Coronary artery (tissue), 2 donors: Measurements from ENCODE around the gene PPP1R13L.
"Not testable (repeated sequence)": the region's sequence is repeated elsewhere in the genome, so short reads cannot be mapped to it uniquely, and the experiment has no call there.

Source experiments
- DNase-seq: peaks from one replicate; pipeline ENCODE4 v3.0.0-alpha.2; 2017; ENCODE audit warnings: low spot score
- H3K27ac ChIP-seq, 2 donors: fragments of 200-600 bp; sonication (generic); one replicate each; pipeline ENCODE4 v1.5.1; 2016 to 2019
- H3K4me3 ChIP-seq: fragments of 200-600 bp; sonication (generic); 2 replicates; pipeline ENCODE4 v1.5.1; 2016; ENCODE audit warnings: mild to moderate bottlenecking, moderate library complexity
- TF ChIP-seq, protein P1 (sequence below): fragments of 200-600 bp; sonication (generic); IDR thresholded peaks from one replicate; pipeline ENCODE4 v1.5.1; 2019; ENCODE audit warnings: antibody characterized with exemption

Gene PPP1R13L

DNA sequence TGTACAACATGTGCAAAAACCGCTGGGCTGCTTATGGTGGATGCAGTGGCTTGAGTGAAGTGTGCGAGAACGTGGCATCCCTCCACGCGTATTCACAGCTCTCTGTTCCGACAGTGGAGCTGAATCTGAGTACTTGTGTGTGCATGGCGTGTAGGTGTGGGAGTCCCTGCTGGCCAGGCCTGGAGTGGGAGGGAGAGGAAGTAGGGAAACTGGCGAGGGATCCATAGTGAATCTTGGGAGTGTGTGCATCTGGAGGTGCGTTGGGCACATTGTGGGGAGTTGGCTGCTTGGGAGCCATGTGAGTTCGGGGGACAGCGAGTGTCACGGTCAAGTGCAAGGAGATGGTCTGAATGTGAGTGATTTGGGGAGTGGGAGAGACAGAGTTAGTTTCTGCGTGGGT lies 62.0 kb downstream of the PPP1R13L start:
- TF ChIP-seq, protein P1, sequence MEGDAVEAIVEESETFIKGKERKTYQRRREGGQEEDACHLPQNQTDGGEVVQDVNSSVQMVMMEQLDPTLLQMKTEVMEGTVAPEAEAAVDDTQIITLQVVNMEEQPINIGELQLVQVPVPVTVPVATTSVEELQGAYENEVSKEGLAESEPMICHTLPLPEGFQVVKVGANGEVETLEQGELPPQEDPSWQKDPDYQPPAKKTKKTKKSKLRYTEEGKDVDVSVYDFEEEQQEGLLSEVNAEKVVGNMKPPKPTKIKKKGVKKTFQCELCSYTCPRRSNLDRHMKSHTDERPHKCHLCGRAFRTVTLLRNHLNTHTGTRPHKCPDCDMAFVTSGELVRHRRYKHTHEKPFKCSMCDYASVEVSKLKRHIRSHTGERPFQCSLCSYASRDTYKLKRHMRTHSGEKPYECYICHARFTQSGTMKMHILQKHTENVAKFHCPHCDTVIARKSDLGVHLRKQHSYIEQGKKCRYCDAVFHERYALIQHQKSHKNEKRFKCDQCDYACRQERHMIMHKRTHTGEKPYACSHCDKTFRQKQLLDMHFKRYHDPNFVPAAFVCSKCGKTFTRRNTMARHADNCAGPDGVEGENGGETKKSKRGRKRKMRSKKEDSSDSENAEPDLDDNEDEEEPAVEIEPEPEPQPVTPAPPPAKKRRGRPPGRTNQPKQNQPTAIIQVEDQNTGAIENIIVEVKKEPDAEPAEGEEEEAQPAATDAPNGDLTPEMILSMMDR = no peak
- Histone ChIP-seq H3K27ac (no peak overlapping the region), H3K4me3 (no peak overlapping the region)
- no peak for DNase-seq

DNA sequence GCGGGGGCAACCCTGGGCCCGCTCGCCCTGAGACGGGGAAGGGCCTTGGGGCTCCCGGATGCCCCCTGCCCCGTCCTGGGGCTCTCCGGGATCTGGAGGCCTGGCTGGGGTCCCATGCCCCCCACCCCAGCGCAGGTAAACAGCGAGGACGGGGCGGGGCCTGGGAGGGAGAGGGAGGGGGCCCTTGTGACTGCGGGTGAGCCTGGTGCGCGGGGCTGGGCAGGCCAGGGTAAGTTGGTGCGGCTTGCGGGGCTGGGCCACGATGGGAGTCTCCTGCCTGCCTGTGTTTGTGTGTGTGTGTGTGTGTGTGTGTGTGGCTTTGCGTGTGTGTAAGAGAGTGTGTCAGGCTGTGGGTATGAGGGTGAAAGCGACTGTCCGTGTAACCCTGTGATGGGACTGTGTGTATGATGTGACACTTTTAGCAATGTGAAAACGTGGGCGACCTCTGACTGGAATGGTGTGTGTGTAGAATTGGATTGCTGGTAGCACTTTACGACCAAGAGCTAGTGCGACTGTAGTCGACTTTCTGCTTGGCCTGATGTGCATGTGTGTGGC lies 63.9 kb downstream of the PPP1R13L start:
- TF ChIP-seq, protein P1 = no peak
- H3K27ac ChIP-seq = no peak overlapping the region
- peak overlapping the region; percentile 53 for H3K4me3 ChIP-seq
- DNase-seq = no peak

DNA sequence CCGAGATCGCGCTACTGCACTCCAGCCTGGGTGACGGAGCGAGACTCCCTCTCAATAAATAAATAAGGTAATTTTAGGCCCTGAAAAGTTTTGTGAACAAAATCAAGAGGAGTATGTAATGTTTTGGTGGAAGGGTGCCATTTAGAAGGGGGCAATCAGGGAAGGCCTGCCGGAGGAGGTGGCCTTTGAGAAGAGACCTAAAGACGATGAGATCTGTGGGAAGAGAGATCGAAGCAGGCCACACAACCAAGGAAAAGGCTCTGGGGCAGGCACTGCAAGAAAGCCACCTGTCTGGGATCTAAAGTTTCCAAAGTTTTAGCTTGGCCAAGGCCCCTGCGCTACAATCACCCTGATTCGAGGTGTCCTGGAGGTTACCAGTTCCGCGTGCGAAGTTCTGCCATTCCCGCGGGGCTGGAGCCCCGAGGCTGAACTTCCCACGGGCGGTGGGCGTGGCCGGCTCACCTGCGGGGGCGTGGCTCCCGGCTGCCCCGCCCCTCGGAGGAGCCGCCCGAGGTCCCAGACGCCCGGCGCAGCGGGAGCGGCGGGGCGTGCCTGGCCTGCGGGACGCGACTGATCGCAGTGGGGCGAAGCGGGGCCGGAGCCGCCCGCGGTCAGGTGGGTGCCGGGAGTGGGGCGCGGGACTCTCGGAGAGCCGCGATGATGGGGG lies 64.5 kb downstream of the PPP1R13L start, which contains the start of gene KLC3:
KLC3 (plus strand) TSS at position 519 of the 667 bp plus-strand sequence. CDS start 4,792 bp downstream, outside the sequence.
- Histone ChIP-seq H3K27ac (no peak within 1 kb of the TSS), H3K4me3 (peak within 1 kb of the TSS; percentile 53)
- DNase-seq = no peak
- TF ChIP-seq, protein P1 = no peak

DNA sequence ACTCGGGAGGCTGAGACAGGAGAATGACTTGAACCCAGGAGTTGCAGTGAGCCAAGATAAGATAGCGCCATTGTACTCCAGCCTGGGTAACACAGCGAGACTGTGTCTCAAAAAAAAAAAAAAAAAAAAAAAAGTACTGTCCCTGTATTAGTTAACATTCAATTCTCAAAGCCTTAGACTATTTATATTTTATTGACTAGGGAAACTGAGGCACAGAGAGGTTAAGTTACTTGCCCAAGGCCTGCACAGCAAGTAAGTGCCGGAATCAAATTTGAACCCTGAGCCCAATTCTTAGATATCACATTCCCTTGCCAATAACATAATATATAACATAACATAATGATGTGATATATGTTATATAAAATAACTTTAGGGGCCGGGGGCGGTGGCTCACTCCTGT lies 65.2 kb downstream of the PPP1R13L start:
- TF ChIP-seq, protein P1 = no peak

DNA sequence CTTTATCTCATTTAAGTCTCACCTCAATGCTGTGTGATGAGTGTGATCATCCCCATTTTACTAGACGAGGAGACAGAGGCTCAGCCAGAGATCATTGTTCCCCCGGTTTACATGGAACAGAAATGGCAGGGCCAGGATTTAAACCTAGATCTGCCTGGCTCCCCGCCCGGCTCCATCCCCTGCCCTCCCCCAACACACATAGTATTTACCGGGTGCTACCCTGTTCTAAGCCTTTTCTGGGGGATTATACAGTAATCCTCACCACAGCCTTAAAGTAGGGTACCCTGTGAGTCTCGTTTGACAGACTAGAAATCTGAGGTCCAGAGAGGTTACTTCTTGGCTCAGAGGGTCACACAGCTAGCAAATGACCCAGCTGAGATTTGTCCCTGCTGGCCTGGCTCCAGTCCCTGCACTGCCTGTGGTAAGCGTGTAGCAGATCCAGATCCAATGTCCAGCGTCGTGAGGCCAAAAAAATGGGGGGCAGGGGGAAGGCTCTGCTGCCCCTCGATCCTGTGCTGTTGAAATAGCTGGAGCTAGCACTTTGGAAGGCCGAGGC lies 68.1 kb downstream of the PPP1R13L start:
- TF ChIP-seq, protein P1 = no peak
- H3K27ac ChIP-seq = no peak overlapping the region
- H3K4me3 ChIP-seq = no peak overlapping the region
- no peak for DNase-seq

More for the DNA sequence above, 65.2 kb downstream of the PPP1R13L start:
- no peak for DNase-seq
- H3K27ac ChIP-seq = no peak overlapping the region
- H3K4me3 ChIP-seq = no peak overlapping the region

DNA sequence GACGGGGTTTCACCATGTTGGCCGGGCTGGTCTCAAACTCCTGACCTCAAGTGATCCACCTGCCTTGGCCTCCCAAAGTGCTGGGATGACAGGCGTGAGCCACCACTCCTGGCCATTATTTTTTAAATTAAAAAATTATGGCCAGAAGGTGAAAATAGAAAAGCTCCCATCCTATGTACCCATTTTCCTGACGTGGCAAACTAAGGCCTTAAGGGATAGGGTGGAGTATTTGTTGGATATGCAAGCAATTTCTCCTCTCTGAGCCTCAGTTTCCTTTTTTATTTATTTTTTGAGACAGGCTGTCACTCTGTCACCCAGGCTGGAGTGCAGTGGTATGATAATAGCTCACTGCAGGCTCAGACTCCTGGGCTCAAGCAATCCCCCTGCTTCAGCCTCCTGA lies 70.0 kb downstream of the PPP1R13L start:
- H3K27ac ChIP-seq, DNase-seq, H3K4me3 ChIP-seq: not testable (repeated sequence)

DNA sequence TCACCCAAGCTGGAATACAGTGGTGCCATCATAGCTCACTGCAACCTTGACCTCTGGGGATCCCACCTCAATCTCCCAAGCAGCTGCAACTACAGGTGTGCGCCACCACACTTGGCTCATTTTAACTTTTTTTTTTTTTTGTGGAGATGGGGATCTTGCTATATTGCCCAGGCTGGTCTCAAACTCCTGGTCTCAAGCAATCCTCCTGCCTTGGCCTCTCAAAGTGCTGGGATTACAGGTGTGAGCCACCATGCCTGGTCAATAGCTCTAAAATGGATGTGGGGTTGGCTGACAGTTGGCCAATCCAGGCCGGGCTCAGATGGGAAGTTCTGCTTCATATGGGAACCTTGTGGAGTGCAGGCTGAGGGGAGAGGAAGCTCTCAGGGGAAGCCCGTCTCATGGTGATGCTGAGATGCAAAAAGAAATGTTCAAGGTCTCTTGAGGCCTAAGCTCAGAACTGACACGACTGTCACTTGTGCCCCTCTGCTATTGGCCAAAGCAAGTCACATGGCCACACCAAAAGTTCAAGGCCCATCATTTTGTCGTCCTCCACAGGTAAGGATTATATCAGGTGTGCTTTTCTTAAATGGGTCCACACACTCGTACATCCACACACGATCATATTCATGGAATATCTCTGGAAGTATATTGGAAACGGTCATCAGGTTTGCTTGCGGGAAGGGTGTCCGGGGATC lies 71.1 kb downstream of the PPP1R13L start:
- H3K27ac ChIP-seq = no peak overlapping the region
- TF ChIP-seq, protein P1 = no peak
- DNase-seq = no peak
- no peak overlapping the region for H3K4me3 ChIP-seq
